ENCODE results near the gene NR2F1-AS1. TPM values are rescaled to one million over a fixed set of nuclear protein-coding genes. Genes with fewer than 3 reads are reported as not detected.

Gene NR2F1-AS1
- total and polyA plus RNA-seq, 2 of the 4 experiments (the other 2 are of a cell fraction): 12.5 to 12.8 TPM

GRCh38 chr5:93427316-93427715 is 153.7 kb downstream of the NR2F1-AS1 start:
- no peak overlapping the region for H2BK15ac ChIP-seq (ENCODE audit: low read depth, low read length)
- H3K14ac ChIP-seq (replicated peaks; ENCODE audit: low read depth, low read length): no peak overlapping the region
- H4K91ac ChIP-seq (ENCODE audit: insufficient read depth, low read depth, low read length): no peak overlapping the region
- H4K8ac ChIP-seq (ENCODE audit: low read depth in 2 of 2, low read length in 2 of 2): no peak overlapping the region
- H3K4ac ChIP-seq (ENCODE audit: low read depth, low read length): no peak overlapping the region
- H3K23ac ChIP-seq (ENCODE audit: low read depth, low read length): no peak overlapping the region
- H4K20me1 ChIP-seq (ENCODE audit: insufficient read depth, low read length): no peaks in the 10 kb centered on the region
- no peak overlapping the region for H2BK120ac ChIP-seq (ENCODE audit: low read depth, low read length)
- 0 out of 2 replicates have a peak, but pooled peaks cover 2% of the 10 kb centered on the region for H3K36me3 ChIP-seq (ENCODE audit: control insufficient read depth, insufficient read depth, low read length)
- no peak overlapping the region for H2AK9ac ChIP-seq (replicated peaks; ENCODE audit: low read depth, low read length, poor library complexity)
- intact Hi-C loops (cut with micrococcal nuclease): no loop called here
- dilution Hi-C loops (cut with HindIII; ENCODE audit: low sequenced_read_pairs, unreplicated experiment): no loop called here
- no peak overlapping the region for H3K4me3 ChIP-seq (ENCODE audit: insufficient read depth, low read depth, low read length)
- in situ Hi-C loops (cut with MboI; ENCODE audit: low sequenced_read_pairs): no loop called here
- no peak overlapping the region for H2AFZ ChIP-seq (replicated peaks; ENCODE audit: low read length, poor library complexity)
- no peak overlapping the region for H3K27ac ChIP-seq (ENCODE audit: insufficient read depth, low read length)
- no peak overlapping the region for H2AK5ac ChIP-seq (ENCODE audit: low read depth, low read length)
- H3K79me1 ChIP-seq (ENCODE audit: low read depth in 1 of 2, low read length in 2 of 2): peaks cover 0 to 3% of the 10 kb centered on the region in 2 experiments; a peak in 1 of 4 replicates
- H3K27me3 ChIP-seq (ENCODE audit: control insufficient read depth, insufficient read depth, low read length): no peaks in the 10 kb centered on the region
- no peak for ATAC-seq (ENCODE audit: low read depth)
- no peak overlapping the region for H2BK5ac ChIP-seq (ENCODE audit: low read depth, low read length, poor library complexity, severe bottlenecking)
- no TSS peak for BruUV-seq (replicated peaks)
- ChIA-PET POLR2A (ENCODE audit: unreplicated experiment) (no interaction called here), CTCF (no interaction called here)
- no peak for DNase-seq
- no peak overlapping the region for H3K56ac ChIP-seq (ENCODE audit: extremely low read depth, insufficient read depth, low read length)
- no peaks in the 10 kb centered on the region for H3K9me3 ChIP-seq (ENCODE audit: control insufficient read depth, insufficient read depth, low read length)
- WGBS, 2 experiments (ENCODE audit: extremely low coverage in 2 of 2, insufficient read length in 1 of 2): 86% methylated on average over 1 of the region's 1 CpG; no CpG with 5 or more reads in 1 of the 2 experiments
- H3K18ac ChIP-seq (ENCODE audit: low read depth, low read length): no peak overlapping the region
- no peaks in the 10 kb centered on the region; the same call in 1 of the 2 replicates for H3K4me1 ChIP-seq (ENCODE audit: control insufficient read depth, insufficient read depth, low read length)
- no peak for TF ChIP-seq POLR2A (IDR thresholded peaks at IDR 0.05; ENCODE audit: low read depth, low read length)
- no peak for TF ChIP-seq SMC3 (IDR thresholded peaks at IDR 0.05; ENCODE audit: low read depth, low read length)
- no peak for TF ChIP-seq NFE2L2 (IDR thresholded peaks at IDR 0.05; ENCODE audit: low read depth, low read length)
- TF ChIP-seq CTCF (conservative IDR thresholded peaks at IDR 0.05; ENCODE audit: low read depth, low read length): no peak
- TF ChIP-seq MAFK (IDR thresholded peaks at IDR 0.05; ENCODE audit: low read depth, low read length): no peak
- no peak for TF ChIP-seq RAD21 (IDR thresholded peaks at IDR 0.05; ENCODE audit: low read length)
- TF ChIP-seq ELK1 (IDR thresholded peaks at IDR 0.05; ENCODE audit: borderline replicate concordance, low read depth, low read length): no peak
- no peak for TF ChIP-seq RFX5 (IDR thresholded peaks at IDR 0.05; ENCODE audit: low read depth, low read length)
- H3K9me1 ChIP-seq (ENCODE audit: insufficient read depth, low read length): peaks cover 4% of the 10 kb centered on the region
- no peak overlapping the region for H3K4me2 ChIP-seq (ENCODE audit: low read depth, low read length)
- H3K9ac ChIP-seq (ENCODE audit: low read depth, low read length): no peak overlapping the region
- H2BK20ac ChIP-seq (ENCODE audit: low read depth, low read length): no peak overlapping the region
- no peak overlapping the region for H4K5ac ChIP-seq (ENCODE audit: low read depth, low read length)

Data from IMR-90 (cell line).